Stomach (tissue), 9 donors: ENCODE measurements around the gene PDIA5. TPM values are rescaled to one million over a fixed set of nuclear protein-coding genes. Genes with fewer than 3 reads are reported as not detected.

Experiments used
- DNase-seq, 2 donors: peaks; one replicate each; pipeline versions ENCODE4 v3.0.0 to v3.0.0-alpha.2; 2013 to 2019
- H3K27ac ChIP-seq, 5 donors: fragments of 200-600 bp in 4 of 5; sonication (generic) in 4 of 5; one replicate each; pipeline ENCODE4 v1.5.1; 2013 to 2019; ENCODE audit warnings: mild to moderate bottlenecking in 1 of 5, moderate library complexity in 1 of 5
- H3K27me3 ChIP-seq, 3 donors: fragments of 200-600 bp; sonication (generic); one replicate each; pipeline ENCODE4 v1.5.1; 2017 to 2019; ENCODE audit warnings: mixed run types in 1 of 3
- H3K36me3 ChIP-seq, 4 donors: fragments of 200-600 bp; sonication (generic); 1 replicate in 3 of 4; 2 replicates in 1 of 4; pipeline ENCODE4 v1.5.1; 2016 to 2019
- H3K4me1 ChIP-seq, 4 donors: fragments of 200-600 bp; sonication (generic); one replicate each; pipeline ENCODE4 v1.5.1; 2016 to 2019
- H3K4me3 ChIP-seq, 4 donors: fragments of 200-600 bp; sonication (generic) in 3 of 4; one replicate each; pipeline ENCODE4 v1.5.1; 2016 to 2019; ENCODE audit warnings: mild to moderate bottlenecking in 1 of 4
- H3K9me3 ChIP-seq, 4 donors: fragments of 200-600 bp; sonication (generic); one replicate each; pipeline ENCODE4 v1.5.1; 2016 to 2019
- CTCF ChIP-seq, 7 experiments: fragments of 450-650 bp in 4 of 7; fragments of 200-600 bp in 3 of 7; sonication (generic) in 3 of 7; IDR thresholded peaks; one replicate each; pipeline ENCODE4 v1.5.1; 2016 to 2019; ENCODE audit warnings: antibody characterized with exemption in 7 of 7, control low read depth in 2 of 7, mild to moderate bottlenecking in 1 of 7
- EP300 ChIP-seq: sonication (generic); formaldehyde crosslinking; IDR thresholded peaks from one replicate; pipeline ENCODE4 v1.6.1; 2017; ENCODE audit warnings: antibody characterized with exemption
- POLR2A ChIP-seq, 4 donors: fragments of 450-650 bp; IDR thresholded peaks; one replicate each; pipeline ENCODE4 v1.6.1; 2016; ENCODE audit warnings: antibody characterized with exemption in 4 of 4, control low read depth in 2 of 4, mild to moderate bottlenecking in 1 of 4, moderate library complexity in 1 of 4
- POLR2AphosphoS5 ChIP-seq, 3 donors: sonication (generic); formaldehyde crosslinking; IDR thresholded peaks; one replicate each; pipeline ENCODE4 v1.6.1; 2016; ENCODE audit warnings: antibody characterized with exemption in 3 of 3
- WGBS, 5 donors: extraction: QIAGEN DNeasy Blood & Tissue Kit in 3 of 5; methylation state at CpG; one replicate each; pipeline versions ENCODE4 v1.1.5 to v1.1.7; 2013 to 2018; 5-methylcytosine and 5-hydroxymethylcytosine counted together
- intact Hi-C: fragments of 100-400 bp; cut with DNase I; formaldehyde crosslinking; loops from one replicate; pipeline ENCODE4 v1.15.1; 2023; ENCODE audit warnings: low total_unique reads
- polyA plus RNA-seq, 3 donors: library from polyadenylated mRNA; stranded (reverse); fragments of 200-250 nt; gene quantifications; one replicate each; pipeline ENCODE4 v1.2.3, GENCODE V29; 2013
- total RNA-seq, 5 donors: library from RNA; depleted of rRNA; stranded (reverse); fragments of >200 nt; gene quantifications; one replicate each; pipeline versions ENCODE4 v1.1.0 to v1.2.3, GENCODE V29; 2014 to 2016
- donor health status: healthy with polysubstance abuse.
- donor health status: Bipolar disorder and iron deficiency.
- donor health status: healthy.

PDIA5 gene
- total and polyA plus RNA-seq, 8 donors = 13.9 to 75.3 (median 35.0) TPM

GRCh38 chr3:123113889-123114450 lies 47.1 kb downstream of the PDIA5 start:
- no peak for DNase-seq
- intact Hi-C loops = no loop called here
- H3K27me3 ChIP-seq = no peaks in the 10 kb centered on the region
- H3K4me3 ChIP-seq = no peak overlapping the region
- H3K4me1 ChIP-seq = peaks cover 0 to 13% (median 0%) of the 10 kb centered on the region in 4 donors
- no peak overlapping the region for H3K27ac ChIP-seq
- TF ChIP-seq CTCF (IDR thresholded peaks at IDR 0.05) (no peak), POLR2A (IDR thresholded peaks at IDR 0.05) (no peak), POLR2AphosphoS5 (IDR thresholded peaks at IDR 0.05) (no peak), EP300 (no peak)
- H3K36me3 ChIP-seq = peaks cover 36 to 97% (median 93%) of the 10 kb centered on the region in 4 donors
- 58 to 68% (median 64%) methylated on average over 5 of the region's 5 CpGs for WGBS, 5 donors
- H3K9me3 ChIP-seq = no peaks in the 10 kb centered on the region

- intact Hi-C loops = no loop called here
- H3K27ac ChIP-seq = no peak overlapping the region
- H3K27me3 ChIP-seq = no peaks in the 10 kb centered on the region
- no peak for DNase-seq
- 96 to 98% (median 97%) methylated on average over 6 to 10 of the region's 10 CpGs for WGBS, 5 donors
- H3K9me3 ChIP-seq = no peaks in the 10 kb centered on the region
- TF ChIP-seq CTCF (IDR thresholded peaks at IDR 0.05) = no peak
- no peak for TF ChIP-seq POLR2AphosphoS5 (IDR thresholded peaks at IDR 0.05)
- TF ChIP-seq EP300 = no peak
- TF ChIP-seq POLR2A (IDR thresholded peaks at IDR 0.05) = no peak
- peaks cover 0 to 13% (median 2%) of the 10 kb centered on the region in 4 donors for H3K4me1 ChIP-seq
- no peak overlapping the region for H3K4me3 ChIP-seq
- peaks cover 30 to 100% (median 95%) of the 10 kb centered on the region in 4 donors for H3K36me3 ChIP-seq
These were observed 49.3 kb downstream of the PDIA5 start for GRCh38 chr3:123116116-123116515.

GRCh38 chr3:123119388-123119787 lies 52.6 kb downstream of the PDIA5 start:
- H3K36me3 ChIP-seq = peaks cover 47 to 100% (median 96%) of the 10 kb centered on the region in 4 donors
- DNase-seq = no peak

GRCh38 chr3:123119802-123120201 lies 53.0 kb downstream of the PDIA5 start:
- DNase-seq = no peak

More at GRCh38 chr3:123119388-123119787, 52.6 kb downstream of the PDIA5 start:
- Histone ChIP-seq H3K9me3 (no peaks in the 10 kb centered on the region), H3K27me3 (no peaks in the 10 kb centered on the region), H3K4me1 (peaks cover 0 to 4% (median 2%) of the 10 kb centered on the region in 4 donors), H3K27ac (peak overlapping the region in 1 of 5 donors; percentile 20), H3K4me3 (no peak overlapping the region)
- intact Hi-C loops = no loop called here
- WGBS, 5 donors = 73 to 91% (median 86%) methylated on average over 4 of the region's 4 CpGs
- no peak for TF ChIP-seq EP300
- TF ChIP-seq POLR2AphosphoS5 (IDR thresholded peaks at IDR 0.05) = no peak
- no peak for TF ChIP-seq POLR2A (IDR thresholded peaks at IDR 0.05)

More at GRCh38 chr3:123119802-123120201, 53.0 kb downstream of the PDIA5 start:
- WGBS, 5 donors = 74 to 87% (median 77%) methylated on average over 4 to 5 of the region's 5 CpGs
- intact Hi-C loops = no loop called here
- H3K9me3 ChIP-seq = no peaks in the 10 kb centered on the region
- peaks cover 49 to 100% (median 96%) of the 10 kb centered on the region in 4 donors for H3K36me3 ChIP-seq
- peak overlapping the region in 2 of 5 donors; percentile 15 to 20 for H3K27ac ChIP-seq
- TF ChIP-seq POLR2A (IDR thresholded peaks at IDR 0.05) (no peak), POLR2AphosphoS5 (IDR thresholded peaks at IDR 0.05) (no peak), EP300 (no peak), CTCF (IDR thresholded peaks at IDR 0.05) (no peak)
- H3K4me3 ChIP-seq = no peak overlapping the region
- H3K27me3 ChIP-seq = no peaks in the 10 kb centered on the region
- peaks cover 0 to 4% (median 2%) of the 10 kb centered on the region in 4 donors for H3K4me1 ChIP-seq
